ENCODE measurements around the gene LAMA4. TPM values are rescaled to one million over a fixed set of nuclear protein-coding genes. Genes with fewer than 3 reads are reported as not detected.

Gene LAMA4
- total and polyA plus RNA-seq, 8 donors = 9.7 to 324 (median 43.9) TPM

DNA sequence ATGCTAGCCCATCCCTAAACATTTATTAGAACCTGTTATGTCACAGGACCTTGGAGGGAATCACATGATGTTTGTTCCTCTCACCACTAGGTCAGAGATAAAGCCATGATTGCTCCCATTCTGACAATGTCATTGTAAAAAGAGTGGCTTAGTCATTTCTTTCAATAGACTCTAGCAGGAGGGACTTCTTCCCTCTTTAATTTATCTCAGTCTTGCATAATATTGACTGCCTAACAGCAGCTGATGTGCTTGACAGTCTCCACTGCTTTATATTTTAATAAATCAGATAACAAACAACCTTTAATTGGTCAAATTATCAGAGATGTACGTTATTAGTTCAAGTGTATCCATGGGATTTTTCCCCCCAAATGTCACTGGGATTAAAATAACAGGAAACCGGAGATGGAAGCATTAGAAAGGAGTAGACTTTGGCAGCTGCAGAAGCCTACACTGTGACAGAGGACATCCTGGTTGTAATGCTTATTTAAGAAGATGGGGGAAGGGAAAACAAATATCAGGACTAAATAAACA lies 39.6 kb downstream of the LAMA4 start:
- peaks cover 0 to 42% (median 25%) of the 10 kb centered on the region in 4 donors for H3K4me1 ChIP-seq
- peak overlapping the region in 2 of 5 donors; percentile 39 to 47 for H3K27ac ChIP-seq
- no peaks in the 10 kb centered on the region for H3K27me3 ChIP-seq
- intact Hi-C loops (cut with DNase I; ENCODE audit: low total_unique reads) = no loop called here
- WGBS, 5 donors = 19 to 35% (median 25%) methylated on average over 2 of the region's 2 CpGs
- peak in 1 of 2 donors; percentile 34 for DNase-seq
- H3K36me3 ChIP-seq = peaks cover 0 to 8% (median 4%) of the 10 kb centered on the region in 4 donors
- TF ChIP-seq, protein P1, sequence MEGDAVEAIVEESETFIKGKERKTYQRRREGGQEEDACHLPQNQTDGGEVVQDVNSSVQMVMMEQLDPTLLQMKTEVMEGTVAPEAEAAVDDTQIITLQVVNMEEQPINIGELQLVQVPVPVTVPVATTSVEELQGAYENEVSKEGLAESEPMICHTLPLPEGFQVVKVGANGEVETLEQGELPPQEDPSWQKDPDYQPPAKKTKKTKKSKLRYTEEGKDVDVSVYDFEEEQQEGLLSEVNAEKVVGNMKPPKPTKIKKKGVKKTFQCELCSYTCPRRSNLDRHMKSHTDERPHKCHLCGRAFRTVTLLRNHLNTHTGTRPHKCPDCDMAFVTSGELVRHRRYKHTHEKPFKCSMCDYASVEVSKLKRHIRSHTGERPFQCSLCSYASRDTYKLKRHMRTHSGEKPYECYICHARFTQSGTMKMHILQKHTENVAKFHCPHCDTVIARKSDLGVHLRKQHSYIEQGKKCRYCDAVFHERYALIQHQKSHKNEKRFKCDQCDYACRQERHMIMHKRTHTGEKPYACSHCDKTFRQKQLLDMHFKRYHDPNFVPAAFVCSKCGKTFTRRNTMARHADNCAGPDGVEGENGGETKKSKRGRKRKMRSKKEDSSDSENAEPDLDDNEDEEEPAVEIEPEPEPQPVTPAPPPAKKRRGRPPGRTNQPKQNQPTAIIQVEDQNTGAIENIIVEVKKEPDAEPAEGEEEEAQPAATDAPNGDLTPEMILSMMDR (IDR thresholded peaks at IDR 0.05) = no peak
- TF ChIP-seq POLR2AphosphoS5 (IDR thresholded peaks at IDR 0.05) (no peak), EP300 (IDR thresholded peaks at IDR 0.05) (no peak), POLR2A (IDR thresholded peaks at IDR 0.05) (no peak)
- no peaks in the 10 kb centered on the region for H3K9me3 ChIP-seq
- H3K4me3 ChIP-seq = no peak overlapping the region

GRCh38 chr6:112210852-112211251 lies 43.5 kb downstream of the LAMA4 start:
- peaks cover under 1 to 26% (median 10%) of the 10 kb centered on the region in 4 donors for H3K4me1 ChIP-seq
- peaks cover 0 to 20% (median 10%) of the 10 kb centered on the region in 4 donors for H3K36me3 ChIP-seq
- 76 to 91% (median 85%) methylated on average over 2 of the region's 2 CpGs for WGBS, 5 donors
- H3K27me3 ChIP-seq = no peaks in the 10 kb centered on the region
- H3K27ac ChIP-seq = no peak overlapping the region
- intact Hi-C loops (cut with DNase I; ENCODE audit: low total_unique reads) = no loop called here
- H3K4me3 ChIP-seq = no peak overlapping the region
- no peak for TF ChIP-seq EP300 (IDR thresholded peaks at IDR 0.05)
- TF ChIP-seq POLR2AphosphoS5 (IDR thresholded peaks at IDR 0.05) = no peak
- TF ChIP-seq POLR2A (IDR thresholded peaks at IDR 0.05) = no peak
- TF ChIP-seq, protein P1 (IDR thresholded peaks at IDR 0.05) = no peak
- no peaks in the 10 kb centered on the region for H3K9me3 ChIP-seq
- DNase-seq = no peak

DNA sequence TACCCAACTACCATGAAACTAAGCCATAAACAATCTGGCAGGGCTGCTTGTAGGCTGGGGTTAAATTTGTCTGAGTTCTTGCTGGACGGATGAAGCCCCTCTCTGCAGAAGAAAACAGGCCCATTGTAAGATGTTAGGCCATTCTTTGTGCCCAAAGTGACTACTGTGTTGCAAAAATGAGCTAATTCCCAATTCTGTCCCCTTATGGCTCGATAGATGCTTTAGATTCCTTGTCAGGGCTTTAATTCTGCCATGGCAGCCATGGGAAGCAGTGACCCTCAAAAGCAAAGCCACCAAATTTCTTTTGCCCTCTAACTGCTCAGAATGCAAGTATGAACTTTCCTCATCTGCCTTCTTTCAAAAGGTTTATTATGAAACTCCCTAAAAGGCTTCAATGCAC lies 45.2 kb downstream of the LAMA4 start:
- no peak overlapping the region for H3K27ac ChIP-seq
- no peaks in the 10 kb centered on the region for H3K9me3 ChIP-seq
- peaks cover 0 to 22% (median 9%) of the 10 kb centered on the region in 4 donors for H3K36me3 ChIP-seq
- intact Hi-C loops (cut with DNase I; ENCODE audit: low total_unique reads) = no loop called here
- no peak for TF ChIP-seq EP300 (IDR thresholded peaks at IDR 0.05)
- no peak for TF ChIP-seq POLR2AphosphoS5 (IDR thresholded peaks at IDR 0.05)
- TF ChIP-seq, protein P1 (IDR thresholded peaks at IDR 0.05) = no peak
- DNase-seq = no peak
- 73 to 82% (median 81%) methylated on average over 2 of the region's 2 CpGs for WGBS, 5 donors
- H3K4me3 ChIP-seq = no peak overlapping the region
- H3K4me1 ChIP-seq = peaks cover 0 to 24% (median 11%) of the 10 kb centered on the region in 4 donors
- no peaks in the 10 kb centered on the region for H3K27me3 ChIP-seq

- Histone ChIP-seq H3K36me3 (peaks cover 0 to 22% (median 9%) of the 10 kb centered on the region in 4 donors), H3K27ac (no peak overlapping the region), H3K4me1 (peaks cover 0 to 37% (median 17%) of the 10 kb centered on the region in 4 donors), H3K4me3 (no peak overlapping the region), H3K27me3 (no peaks in the 10 kb centered on the region), H3K9me3 (no peaks in the 10 kb centered on the region)
- intact Hi-C loops (cut with DNase I; ENCODE audit: low total_unique reads) = no loop called here
- no peak for DNase-seq
- 40 to 53% (median 43%) methylated on average over 2 of the region's 2 CpGs for WGBS, 5 donors
- TF ChIP-seq POLR2AphosphoS5 (IDR thresholded peaks at IDR 0.05) = no peak
- no peak for TF ChIP-seq EP300 (IDR thresholded peaks at IDR 0.05)
- no peak for TF ChIP-seq POLR2A (IDR thresholded peaks at IDR 0.05)
- TF ChIP-seq, protein P1 (IDR thresholded peaks at IDR 0.05) = no peak
Measured at GRCh38 chr6:112207776-112208175, 46.6 kb downstream of the LAMA4 start.
